ENCODE data around the gene DACH1.

Gene DACH1

DNA sequence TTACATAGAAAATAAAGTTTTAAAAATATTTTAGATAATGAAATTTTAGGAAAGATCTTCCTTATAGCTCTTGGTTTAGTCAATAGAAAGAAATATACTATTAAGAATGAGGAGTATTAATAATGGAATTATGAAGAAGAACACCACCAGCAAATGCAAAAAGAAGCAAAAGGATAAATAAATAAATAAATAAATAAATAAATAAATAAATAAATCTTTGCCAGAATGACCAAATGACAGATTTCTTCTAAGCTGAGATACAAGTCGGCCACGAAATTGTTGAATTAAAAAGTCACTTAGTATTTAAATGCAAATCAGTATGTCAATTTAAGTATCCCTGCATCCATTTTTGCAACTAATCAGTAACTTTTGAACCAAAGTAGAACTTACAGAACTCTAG lies 95.9 kb downstream of the DACH1 start:
- no peak for DNase-seq

DNA sequence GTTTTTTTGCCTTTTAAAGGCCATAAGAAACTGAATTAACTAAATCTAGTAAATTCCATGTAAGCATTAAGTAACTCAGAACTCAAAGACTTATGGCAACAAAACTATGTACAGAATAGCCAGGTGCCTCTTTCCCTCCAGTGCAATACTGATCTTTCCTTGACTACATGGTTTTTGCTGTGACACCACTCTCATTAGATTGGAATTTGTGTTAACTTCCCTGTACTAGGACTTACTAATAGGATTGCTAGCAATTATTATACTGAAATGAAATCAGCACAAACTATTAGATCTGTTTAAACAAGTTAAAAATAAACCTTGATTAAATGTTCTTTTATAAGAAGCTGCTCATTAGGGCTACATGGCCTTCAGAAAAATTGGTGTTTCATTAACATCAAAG lies 96.3 kb downstream of the DACH1 start:
- no peak for DNase-seq

- DNase-seq = no peak
Observed at GRCh38 chr13:71768881-71769280, 98.1 kb downstream of the DACH1 start.

- DNase-seq = no peak
Observed at GRCh38 chr13:71759651-71760511, 107.1 kb downstream of the DACH1 start.

- no peak for DNase-seq
Observed at GRCh38 chr13:71758828-71759227, 108.2 kb downstream of the DACH1 start.

DNA sequence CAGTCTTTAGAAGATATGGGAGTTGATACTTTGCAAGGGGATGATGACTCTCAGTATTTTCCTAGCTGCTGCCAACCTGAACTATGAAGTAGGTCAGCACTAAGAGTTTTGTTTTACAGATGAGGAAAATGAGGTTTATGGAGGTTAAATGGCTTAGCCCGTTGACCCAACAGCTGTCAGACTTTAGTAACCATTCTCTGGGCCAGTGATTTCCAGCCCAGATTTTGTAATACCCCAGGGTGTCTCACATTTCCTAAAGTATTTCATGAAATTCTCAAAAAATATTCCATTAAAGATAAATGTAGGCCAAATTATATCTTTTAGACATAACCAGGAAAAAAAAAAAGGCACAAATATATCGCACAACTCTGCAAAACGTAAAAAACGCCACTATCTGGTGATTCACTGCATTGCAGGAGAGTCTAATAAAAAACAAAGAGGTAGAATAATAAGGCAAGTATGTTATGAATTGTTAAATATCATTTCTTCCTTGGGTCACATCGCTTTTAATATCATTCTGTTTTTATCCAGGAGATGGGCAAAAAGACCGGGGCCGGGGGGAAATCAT lies 112.5 kb downstream of the DACH1 start:
- no peak for DNase-seq

DNA sequence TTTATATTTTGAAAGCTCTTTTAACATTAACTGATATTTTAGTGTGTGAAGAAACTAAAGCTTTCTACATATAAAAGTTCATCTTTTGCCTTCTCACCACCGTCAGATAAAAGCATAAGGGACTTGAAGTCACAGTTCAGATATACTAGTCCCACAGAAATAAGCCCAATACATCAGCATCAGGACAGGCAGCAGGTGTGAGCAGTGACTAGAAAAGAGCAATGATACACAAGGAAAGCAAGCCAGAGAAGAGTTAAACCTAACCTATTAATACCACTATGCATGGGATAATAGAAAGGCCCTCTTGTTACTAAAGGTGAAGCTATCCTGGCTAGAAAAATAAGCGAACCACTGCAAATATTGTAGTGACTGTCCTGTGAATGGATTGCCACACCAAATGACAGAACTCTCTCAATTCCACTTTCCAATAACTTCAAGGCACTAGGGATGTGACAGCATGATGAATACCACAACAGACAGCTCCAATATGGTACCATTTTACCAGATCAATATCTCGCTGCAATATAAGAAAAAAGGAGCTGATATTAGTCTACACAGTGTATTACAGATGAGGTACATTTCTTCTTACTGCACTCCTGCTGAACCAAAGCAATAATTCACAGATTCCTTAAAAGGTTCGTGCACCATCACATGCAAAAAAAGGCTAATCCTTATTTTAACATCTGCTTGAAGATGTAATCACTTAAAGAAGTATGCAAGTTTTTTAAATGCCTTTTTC lies 114.1 kb downstream of the DACH1 start:
- DNase-seq = no peak

GRCh38 chr13:71751073-71751472 lies 115.9 kb downstream of the DACH1 start:
- no peak for DNase-seq

- no peak for DNase-seq
Observed at GRCh38 chr13:71730267-71730666, 136.7 kb downstream of the DACH1 start.

DNA sequence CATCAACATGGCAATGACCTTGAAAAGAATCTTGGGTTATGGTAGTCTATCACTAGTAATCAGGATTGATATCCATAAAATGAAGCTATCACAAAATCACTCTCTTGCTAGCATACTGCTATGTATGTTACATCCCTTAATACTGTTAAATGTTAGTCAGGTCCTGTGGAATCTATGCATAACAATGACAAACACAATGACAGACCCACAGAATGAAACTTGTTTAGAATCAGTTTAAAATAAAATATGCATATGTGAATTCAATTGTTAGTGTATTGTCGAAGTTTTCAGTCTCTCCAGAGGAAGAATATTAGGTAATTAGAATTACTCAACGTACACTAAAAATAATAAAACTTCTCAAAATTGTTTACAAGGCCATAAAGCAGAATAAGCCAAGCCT lies 137.6 kb downstream of the DACH1 start:
- no peak for DNase-seq

GRCh38 chr13:71727662-71728061 lies 139.3 kb downstream of the DACH1 start:
- DNase-seq = no peak

- DNase-seq = no peak
Observed at GRCh38 chr13:71727042-71727441, 140.0 kb downstream of the DACH1 start.

- no peak for DNase-seq
Observed at GRCh38 chr13:71722206-71722605, 144.8 kb downstream of the DACH1 start.

GRCh38 chr13:71721104-71721503 lies 145.9 kb downstream of the DACH1 start:
- no peak for DNase-seq

- no peak for DNase-seq
Observed at GRCh38 chr13:71718931-71719330, 148.1 kb downstream of the DACH1 start.

DNA sequence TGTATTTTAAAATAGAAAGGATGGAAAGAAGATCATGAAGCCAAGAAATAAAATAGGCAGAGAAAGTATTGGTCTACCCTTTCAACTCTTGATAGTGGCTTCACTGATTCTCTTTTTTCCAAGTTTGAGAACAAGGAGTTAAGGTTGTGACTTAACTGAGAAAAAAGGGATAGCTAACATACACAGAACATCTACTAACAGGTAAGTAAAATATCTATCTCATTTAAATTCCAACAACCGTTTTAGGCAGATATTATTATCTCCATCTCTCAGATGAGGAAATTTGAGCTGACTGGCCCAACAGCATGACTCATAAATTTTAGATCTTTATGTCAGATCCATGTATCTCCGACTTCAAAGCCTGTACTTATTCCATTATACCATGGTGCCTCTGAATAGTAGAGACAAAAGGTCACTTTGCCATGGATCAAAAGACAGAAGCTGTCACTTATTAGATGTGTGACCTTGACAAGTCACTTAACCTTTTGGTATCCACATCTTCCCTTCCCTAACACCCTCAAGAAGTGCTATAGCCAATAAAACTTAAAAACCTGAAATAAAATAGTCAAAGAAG lies 152.1 kb downstream of the DACH1 start:
- no peak for DNase-seq

DNA sequence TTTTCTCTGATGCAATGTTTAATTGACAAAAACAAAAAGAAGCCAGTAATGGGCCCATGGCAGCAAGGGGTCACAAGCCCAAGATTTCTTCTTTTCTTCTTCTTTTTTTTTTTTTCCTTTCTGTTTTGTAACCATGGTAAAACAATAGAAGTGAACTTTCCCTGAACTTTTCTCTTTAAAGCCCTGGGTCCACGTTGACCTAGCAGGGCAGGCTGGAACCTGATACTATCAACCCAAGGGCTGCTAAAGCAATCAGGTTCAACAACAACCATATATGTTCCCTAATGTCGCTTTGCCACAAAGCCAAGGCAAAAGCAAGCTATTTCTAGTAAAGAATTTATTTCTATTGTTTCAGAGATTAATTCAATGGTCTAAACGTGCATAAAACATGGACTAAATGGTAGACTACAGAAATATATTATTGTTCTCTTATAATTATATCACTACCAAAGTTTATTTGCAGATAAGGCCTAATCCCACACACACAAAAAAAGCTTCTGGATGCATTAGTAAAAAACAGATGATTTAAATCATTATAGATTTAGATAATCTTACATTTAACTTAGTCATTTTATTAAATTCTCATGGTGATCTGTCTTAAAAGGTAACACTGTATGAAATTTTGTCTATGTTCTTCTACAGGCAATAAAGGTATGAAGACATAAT lies 153.9 kb downstream of the DACH1 start:
- DNase-seq = no peak

- DNase-seq = no peak
Observed at GRCh38 chr13:71704656-71705055, 162.3 kb downstream of the DACH1 start.

DNA sequence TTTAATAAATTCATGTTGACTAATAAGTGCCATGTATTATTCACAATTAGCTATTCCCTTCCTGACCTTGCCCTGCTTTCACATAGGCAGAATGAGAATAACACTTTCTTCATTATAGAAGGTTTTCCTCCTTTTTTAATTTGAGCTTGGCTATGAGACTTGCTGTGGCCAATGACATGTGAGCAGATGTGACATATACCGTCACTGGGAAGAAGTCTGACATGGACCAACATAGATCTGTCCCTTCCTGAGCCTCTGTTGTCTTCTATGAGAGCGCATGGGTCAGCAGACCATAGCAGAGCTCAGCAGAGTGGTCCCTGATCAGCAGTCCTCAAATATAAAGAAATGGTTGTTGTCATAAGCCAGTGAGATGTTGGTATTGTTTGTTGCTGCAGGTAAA lies 163.9 kb downstream of the DACH1 start:
- DNase-seq = no peak

- no peak for DNase-seq
Observed at GRCh38 chr13:71702253-71702652, 164.8 kb downstream of the DACH1 start.

GRCh38 chr13:71701741-71702140 lies 165.3 kb downstream of the DACH1 start:
- DNase-seq = no peak

DNA sequence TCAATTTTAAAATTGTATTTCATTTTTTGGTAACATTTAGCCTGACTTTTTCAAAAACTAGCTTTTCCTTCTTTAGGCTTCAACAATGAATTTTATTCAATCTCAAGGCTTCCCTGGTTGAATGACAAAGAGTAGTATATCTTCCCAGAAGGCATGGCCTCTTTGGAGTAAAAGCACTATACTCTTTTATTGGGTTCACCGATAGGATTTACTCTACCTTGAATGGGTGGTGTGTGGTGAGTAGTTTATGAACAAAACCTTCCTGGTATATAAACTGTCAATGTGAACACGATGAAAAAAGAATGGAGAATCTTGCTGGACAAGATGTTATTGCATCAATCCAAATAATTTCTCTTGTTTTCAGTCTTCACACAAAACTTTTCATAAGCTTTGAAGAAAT lies 167.7 kb downstream of the DACH1 start:
- no peak for DNase-seq

- no peak for DNase-seq
Observed at GRCh38 chr13:71695662-71696061, 171.3 kb downstream of the DACH1 start.
